Adipocyte (in vitro differentiated cells): Measurements from ENCODE around the gene TBC1D8B.

Experiments
- DNase-seq: peaks from one replicate; pipeline ENCODE4 v3.0.0-alpha.2; 2015; ENCODE audit warnings: low read depth
- H3K27me3 ChIP-seq: replicated peaks from 2 replicates; pipeline ENCODE4 v1.7.0; 2013; ENCODE audit warnings: mild to moderate bottlenecking, low read length, moderate library complexity; ENCODE audit not compliant: control insufficient read depth, insufficient read depth
- H3K36me3 ChIP-seq: 2 replicates; pipeline ENCODE4 v1.7.0; 2013; ENCODE audit warnings: low read length, mild to moderate bottlenecking, moderate library complexity; ENCODE audit not compliant: control insufficient read depth, insufficient read depth, severe bottlenecking
- H3K4me1 ChIP-seq: 2 replicates; pipeline ENCODE4 v1.7.0; 2013; ENCODE audit warnings: mild to moderate bottlenecking, low read length, moderate library complexity; ENCODE audit not compliant: control insufficient read depth, insufficient read depth
- H3K4me3 ChIP-seq: 2 replicates; pipeline ENCODE4 v1.7.0; 2013; ENCODE audit warnings: mild to moderate bottlenecking, low read length, moderate library complexity
- H3K9ac ChIP-seq: 2 replicates; pipeline ENCODE4 v1.7.0; 2013; ENCODE audit warnings: mild to moderate bottlenecking, low read length, moderate library complexity
- H3K9me3 ChIP-seq: 2 replicates; pipeline ENCODE4 v1.7.0; 2013; ENCODE audit warnings: mild to moderate bottlenecking, low read length, moderate library complexity; ENCODE audit not compliant: control insufficient read depth

The TBC1D8B gene

DNA sequence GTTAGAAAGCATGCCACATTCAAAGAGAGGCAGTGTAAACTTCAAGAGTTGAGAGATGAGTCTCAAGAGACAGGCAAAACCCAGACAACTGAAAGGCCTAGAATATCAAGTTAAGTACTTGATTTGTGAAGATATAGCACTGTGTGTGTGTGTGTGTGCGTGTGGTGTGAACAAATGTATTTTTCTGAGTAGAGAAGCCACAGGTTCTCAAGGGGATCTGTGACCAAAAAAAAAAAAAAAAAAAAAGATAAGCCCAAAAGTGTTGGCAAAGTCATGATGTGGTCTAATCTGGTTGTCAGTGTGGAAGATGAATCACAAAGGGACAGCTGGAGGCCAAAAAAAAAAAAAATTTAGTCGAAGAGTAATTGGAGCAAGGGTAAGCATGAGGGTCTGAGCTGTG lies 96.8 kb downstream of the TBC1D8B start:
- Histone ChIP-seq H3K4me1 (peaks cover 25% of the 10 kb centered on the region), H3K27me3 (peaks cover 14% of the 10 kb centered on the region), H3K4me3 (no peak overlapping the region), H3K9ac (no peak overlapping the region), H3K9me3 (no peaks in the 10 kb centered on the region), H3K36me3 (no peaks in the 10 kb centered on the region)
- DNase-seq = no peak

DNA sequence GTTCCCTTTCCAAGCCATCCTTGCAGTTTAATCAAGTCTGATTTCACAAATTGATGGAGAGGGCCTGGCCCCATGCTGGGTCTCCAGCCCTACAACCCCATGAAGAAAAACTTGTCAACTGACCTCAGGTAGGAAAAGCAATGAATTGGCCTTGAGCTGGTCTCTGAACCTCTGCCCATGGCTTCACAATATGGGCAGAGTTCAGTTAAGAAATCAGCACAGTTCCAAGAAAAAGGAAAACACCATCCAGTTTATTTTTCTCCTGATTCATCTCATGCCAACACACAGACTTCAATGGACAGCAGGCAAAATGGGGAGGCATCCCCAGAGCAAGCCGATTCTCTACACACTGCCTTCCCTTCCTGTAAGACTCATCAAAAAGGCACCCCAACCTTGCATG lies 97.4 kb downstream of the TBC1D8B start:
- Histone ChIP-seq H3K27me3 (peaks cover 14% of the 10 kb centered on the region), H3K9ac (no peak overlapping the region), H3K4me3 (no peak overlapping the region), H3K9me3 (no peaks in the 10 kb centered on the region), H3K36me3 (no peaks in the 10 kb centered on the region), H3K4me1 (peaks cover 21% of the 10 kb centered on the region)
- no peak for DNase-seq

DNA sequence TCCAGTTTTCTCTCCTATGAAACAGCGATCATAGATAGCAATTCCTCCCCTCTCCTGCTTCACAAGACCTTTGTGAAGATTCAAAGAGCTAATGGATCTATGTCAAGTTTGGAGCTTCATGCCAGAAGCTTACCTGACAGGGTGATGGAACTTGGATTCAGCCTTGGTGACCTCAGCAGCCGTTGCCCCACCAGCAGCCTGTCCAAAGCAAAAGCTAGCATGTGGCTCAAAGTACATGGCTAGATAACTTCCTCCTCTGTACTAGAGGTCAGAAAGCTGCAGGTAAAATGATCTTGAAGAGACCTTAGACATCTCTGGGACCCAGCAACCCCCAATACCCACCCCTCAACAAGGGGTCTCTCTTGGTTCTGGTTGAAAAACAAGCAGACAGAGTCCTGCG lies 98.9 kb downstream of the TBC1D8B start:
- DNase-seq = no peak
- H3K9me3 ChIP-seq = no peaks in the 10 kb centered on the region
- peaks cover 14% of the 10 kb centered on the region for H3K4me1 ChIP-seq
- H3K4me3 ChIP-seq = no peak overlapping the region
- H3K36me3 ChIP-seq = no peaks in the 10 kb centered on the region
- H3K9ac ChIP-seq = no peak overlapping the region
- H3K27me3 ChIP-seq = peaks cover 20% of the 10 kb centered on the region

- no peak overlapping the region for H3K4me3 ChIP-seq
- no peaks in the 10 kb centered on the region for H3K36me3 ChIP-seq
- no peaks in the 10 kb centered on the region for H3K9me3 ChIP-seq
- DNase-seq = no peak
- H3K4me1 ChIP-seq = peaks cover 14% of the 10 kb centered on the region
- H3K9ac ChIP-seq = no peak overlapping the region
- H3K27me3 ChIP-seq = peaks cover 24% of the 10 kb centered on the region
Measured at GRCh38 chrX:106901781-106902219, 99.3 kb downstream of the TBC1D8B start.

DNA sequence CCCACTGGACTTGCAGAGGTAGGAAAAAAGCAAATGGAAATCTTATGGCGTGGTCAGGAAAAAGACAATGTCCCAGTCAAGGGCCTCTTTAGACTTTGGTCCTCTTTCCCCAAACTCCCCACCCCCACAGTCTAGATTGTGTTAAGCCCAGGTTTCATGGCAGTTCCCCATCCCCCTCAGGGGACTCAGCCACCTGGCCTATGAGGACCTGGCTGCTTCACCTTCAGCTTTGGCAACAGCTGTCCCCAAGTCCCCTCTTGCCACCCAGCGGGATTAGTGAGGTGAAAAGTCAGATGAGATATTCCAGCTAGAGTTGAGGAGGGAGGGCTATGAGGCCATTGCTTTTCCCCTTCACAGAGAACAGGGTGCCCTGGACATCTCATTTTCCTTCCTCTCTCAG lies 100.2 kb downstream of the TBC1D8B start:
- no peak overlapping the region for H3K9ac ChIP-seq
- peaks cover 25% of the 10 kb centered on the region for H3K27me3 ChIP-seq
- no peaks in the 10 kb centered on the region for H3K36me3 ChIP-seq
- no peak overlapping the region for H3K4me3 ChIP-seq
- no peaks in the 10 kb centered on the region for H3K9me3 ChIP-seq
- peaks cover 14% of the 10 kb centered on the region for H3K4me1 ChIP-seq
- DNase-seq = no peak

GRCh38 chrX:106903291-106903824 lies 100.9 kb downstream of the TBC1D8B start, which contains the start of gene RIPPLY1:
RIPPLY1 (minus strand) TSS chrX:106903341; CDS start chrX:106903287, 54 bp downstream.
- Histone ChIP-seq H3K4me3 (no peak within 1 kb of the TSS), H3K36me3 (no peaks in the 10 kb centered on the region), H3K27me3 (peaks cover 25% of the 10 kb centered on the region), H3K9me3 (no peaks in the 10 kb centered on the region), H3K9ac (peak within 1 kb of the TSS; percentile 48), H3K4me1 (peaks cover 12% of the 10 kb centered on the region)
- no peak for DNase-seq

DNA sequence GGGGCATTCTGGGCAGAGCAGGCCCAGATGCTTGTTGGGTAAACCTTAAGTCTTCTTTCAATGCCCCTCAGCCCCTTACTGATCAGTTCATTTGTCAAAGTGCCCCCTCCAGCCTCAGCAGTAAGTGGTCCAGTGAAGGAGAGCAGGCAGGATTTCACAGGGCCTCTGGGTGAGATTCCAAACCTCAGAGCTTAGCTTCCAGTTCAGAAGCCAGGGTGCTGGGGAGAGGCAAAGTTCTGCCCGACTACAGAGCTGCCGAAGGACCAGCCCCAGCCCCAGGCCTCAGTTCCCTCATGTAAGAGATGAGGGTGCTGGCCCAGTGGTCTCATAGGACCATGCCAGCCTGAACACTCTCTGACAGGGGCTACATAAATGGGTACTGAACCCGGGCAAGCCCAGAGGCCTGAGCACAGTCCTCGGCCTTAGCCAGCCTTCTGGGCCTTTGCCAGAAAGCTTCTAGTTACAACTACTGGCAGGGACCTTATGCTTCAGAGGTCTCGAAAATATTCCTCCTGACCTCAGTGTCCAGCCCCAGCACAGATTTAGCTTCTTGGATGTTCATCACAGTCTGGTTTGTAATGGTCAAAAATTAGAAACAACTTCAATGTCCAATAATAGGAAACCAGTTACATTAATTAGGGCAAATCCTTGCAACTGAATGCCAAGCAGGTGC lies 101.5 kb downstream of the TBC1D8B start:
- no peaks in the 10 kb centered on the region for H3K36me3 ChIP-seq
- peaks cover 29% of the 10 kb centered on the region for H3K27me3 ChIP-seq
- no peak overlapping the region for H3K4me3 ChIP-seq
- peaks cover 8% of the 10 kb centered on the region for H3K4me1 ChIP-seq
- DNase-seq = no peak
- H3K9ac ChIP-seq = peak overlapping the region; percentile 48
- no peaks in the 10 kb centered on the region for H3K9me3 ChIP-seq

DNA sequence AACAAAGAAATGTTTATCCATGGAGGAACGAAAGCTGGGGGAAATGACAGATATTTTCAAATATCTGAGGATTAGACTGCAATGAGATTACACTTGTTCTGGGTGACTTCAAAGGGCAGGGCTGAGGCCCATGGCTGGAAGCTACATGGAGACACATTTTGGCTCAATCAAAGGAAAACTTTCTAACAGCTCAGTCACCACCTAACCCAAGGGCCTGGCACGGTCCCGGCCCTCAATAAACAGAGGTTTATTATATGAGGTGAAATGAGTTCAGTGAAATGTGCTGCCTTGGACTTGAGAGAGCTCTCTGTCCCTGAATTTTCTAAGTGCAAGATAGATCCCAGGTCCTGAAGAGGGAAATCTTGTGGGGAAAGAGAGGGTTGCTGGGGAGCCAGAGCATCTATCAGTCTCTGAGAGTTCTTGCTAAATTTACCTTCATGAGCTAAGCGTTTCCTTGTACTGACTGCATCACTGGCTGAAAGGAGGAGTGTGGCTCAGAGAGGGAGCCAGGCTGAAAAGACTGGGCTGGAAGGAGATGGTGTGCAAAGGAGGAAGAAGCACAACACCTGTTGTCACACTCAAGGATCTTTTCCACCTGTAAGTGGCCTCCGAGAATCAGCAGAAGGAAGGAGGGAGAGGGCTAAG lies 102.7 kb downstream of the TBC1D8B start:
- Histone ChIP-seq H3K9me3 (no peaks in the 10 kb centered on the region), H3K9ac (no peak overlapping the region), H3K36me3 (no peaks in the 10 kb centered on the region), H3K27me3 (peaks cover 36% of the 10 kb centered on the region), H3K4me3 (no peak overlapping the region), H3K4me1 (peaks cover 5% of the 10 kb centered on the region)
- peak; percentile 33 for DNase-seq

DNA sequence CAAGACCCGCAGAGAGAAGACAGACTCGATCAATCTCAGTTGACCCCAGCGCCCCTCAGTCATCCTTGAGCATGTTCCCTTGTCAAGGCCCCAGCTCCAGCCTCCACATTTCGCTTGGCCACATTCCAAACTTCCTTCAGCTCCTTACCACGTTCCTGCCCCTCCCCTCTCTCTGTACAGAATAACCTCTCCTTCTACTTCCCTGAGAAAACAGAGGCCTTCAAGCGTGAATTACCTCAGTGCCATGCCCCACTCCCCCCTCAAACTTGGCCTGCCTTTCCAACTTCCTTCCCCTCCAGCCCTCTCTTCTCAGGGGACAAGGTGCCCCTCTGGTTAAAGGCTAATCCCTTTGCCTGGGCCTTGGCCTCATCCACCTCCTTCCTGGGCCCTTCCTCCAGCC lies 103.9 kb downstream of the TBC1D8B start:
- peaks cover 29% of the 10 kb centered on the region for H3K27me3 ChIP-seq
- no peak overlapping the region for H3K9ac ChIP-seq
- peaks cover 5% of the 10 kb centered on the region for H3K4me1 ChIP-seq
- H3K9me3 ChIP-seq = no peaks in the 10 kb centered on the region
- no peak for DNase-seq
- H3K4me3 ChIP-seq = no peak overlapping the region
- H3K36me3 ChIP-seq = no peaks in the 10 kb centered on the region

- Histone ChIP-seq H3K9me3 (no peaks in the 10 kb centered on the region), H3K4me3 (no peak overlapping the region), H3K4me1 (peaks cover 9% of the 10 kb centered on the region), H3K9ac (no peak overlapping the region), H3K27me3 (peaks cover 29% of the 10 kb centered on the region), H3K36me3 (no peaks in the 10 kb centered on the region)
- peak; percentile 38 for DNase-seq
Measured at GRCh38 chrX:106912864-106913263, 110.4 kb downstream of the TBC1D8B start.

GRCh38 chrX:106917830-106918500 lies 115.5 kb downstream of the TBC1D8B start:
- H3K4me1 ChIP-seq = no peaks in the 10 kb centered on the region
- peaks cover 39% of the 10 kb centered on the region for H3K27me3 ChIP-seq
- H3K9ac ChIP-seq = no peak overlapping the region
- no peaks in the 10 kb centered on the region for H3K36me3 ChIP-seq
- H3K4me3 ChIP-seq = no peak overlapping the region
- H3K9me3 ChIP-seq = peaks cover 11% of the 10 kb centered on the region
- DNase-seq = no peak
